CD4-positive, alpha-beta memory T cell (primary cell): ENCODE results near the gene TTYH1. TPM values are rescaled to one million over a fixed set of nuclear protein-coding genes. Genes with fewer than 3 reads are reported as not detected.

Experiments
- CTCF ChIA-PET: fragments of 350-600 bp; sonication (Branson Sonifier 250); formaldehyde crosslinking; loops from one replicate; lab custom pipeline; 2021; ENCODE audit warnings: inconsistent platforms; ENCODE audit not compliant: partially characterized antibody; lab: Charles Lee
- POLR2A ChIA-PET: fragments of 350-600 bp; sonication (Branson Sonifier 250); formaldehyde crosslinking; loops from one replicate; lab custom pipeline; 2021; ENCODE audit not compliant: partially characterized antibody; lab: Charles Lee
- DNase-seq, 5 donors: peaks; one replicate each; pipeline versions ENCODE4 v3.0.0 to v3.0.0-alpha.2; 2020 to 2022; ENCODE audit warnings: mixed read lengths in 1 of 5
- H3K27ac ChIP-seq: one replicate; pipeline ENCODE4 v1.7.0; 2013; ENCODE audit warnings: low read depth, low read length
- H3K27me3 ChIP-seq: 2 replicates; pipeline ENCODE4 v1.7.0; 2013; ENCODE audit warnings: mild to moderate bottlenecking, low read length, moderate library complexity; ENCODE audit not compliant: insufficient read depth
- H3K36me3 ChIP-seq: 2 replicates; pipeline ENCODE4 v1.7.0; 2013; ENCODE audit warnings: mild to moderate bottlenecking, low read length, moderate library complexity; ENCODE audit not compliant: insufficient read depth
- H3K4me1 ChIP-seq: 2 replicates; pipeline ENCODE4 v1.7.0; 2013; ENCODE audit warnings: mild to moderate bottlenecking, low read length, moderate library complexity; ENCODE audit not compliant: insufficient read depth
- H3K4me3 ChIP-seq, 2 donors: one replicate each; pipeline ENCODE4 v1.7.0; 2013; ENCODE audit warnings: low read length in 2 of 2, mild to moderate bottlenecking in 1 of 2
- H3K9me3 ChIP-seq, 2 donors: one replicate each; pipeline ENCODE4 v1.7.0; 2013; ENCODE audit warnings: low read length in 2 of 2, control low read depth in 1 of 2; ENCODE audit not compliant: control insufficient read depth in 1 of 2
- H3K27ac Mint-ChIP-seq, 7 donors: one replicate each; pipeline ENCODE4 v1.8.0; 2020 to 2021; ENCODE audit warnings: mixed read lengths in 7 of 7, mild to moderate bottlenecking in 6 of 7, inconsistent platforms in 3 of 7, moderate library complexity in 3 of 7
- H3K27me3 Mint-ChIP-seq, 2 donors: one replicate each; pipeline ENCODE4 v1.8.0; 2020 to 2021; ENCODE audit warnings: mixed read lengths in 2 of 2
- H3K36me3 Mint-ChIP-seq, 2 donors: one replicate each; pipeline ENCODE4 v1.8.0; 2020 to 2021; ENCODE audit warnings: mixed read lengths in 2 of 2, inconsistent platforms in 1 of 2, mild to moderate bottlenecking in 1 of 2
- H3K4me1 Mint-ChIP-seq, 4 donors: one replicate each; pipeline ENCODE4 v1.8.0; 2020 to 2021; ENCODE audit warnings: mixed read lengths in 4 of 4, mild to moderate bottlenecking in 1 of 4
- H3K4me3 Mint-ChIP-seq, 8 donors: one replicate each; pipeline ENCODE4 v1.8.0; 2020 to 2021; ENCODE audit warnings: mixed read lengths in 8 of 8, mild to moderate bottlenecking in 7 of 8, moderate library complexity in 6 of 8, inconsistent platforms in 3 of 8
- H3K9me3 Mint-ChIP-seq, 8 donors: one replicate each; pipeline ENCODE4 v1.8.0; 2020 to 2021; ENCODE audit warnings: mixed read lengths in 8 of 8, mild to moderate bottlenecking in 5 of 8, inconsistent platforms in 3 of 8, moderate library complexity in 1 of 8
- intact Hi-C: fragments of 100-400 bp; cut with micrococcal nuclease; formaldehyde crosslinking; loops from one replicate; pipeline ENCODE4 v1.15.1; 2023
- polyA plus RNA-seq, 2 donors: library from polyadenylated mRNA; unstranded; fragments of 300-500 nt; fragmentation: Illumina TruSeq; gene quantifications; one replicate each; pipeline ENCODE4 v1.2.3, GENCODE V29; 2021
- total RNA-seq, 2 experiments: library from RNA; stranded (reverse); gene quantifications; one replicate each; pipeline ENCODE4 v1.2.3, GENCODE V29; 2021

Gene TTYH1
- total and polyA plus RNA-seq, 4 experiments from 2014 or later = 0.29 TPM; not detected in 3

- H3K36me3 ChIP-seq = no peaks in the 10 kb centered on the region
- Mint-ChIP-seq H3K36me3 (no peaks in the 10 kb centered on the region), H3K27ac (peak overlapping the region in 1 of 7 donors; percentile 35), H3K4me1 (peaks cover 6 to 16% (median 11%) of the 10 kb centered on the region in 4 donors), H3K4me3 (peak overlapping the region in 5 of 8 donors; percentile 32 to 40 (median 35)), H3K9me3 (peaks cover 0 to 4% (median 0%) of the 10 kb centered on the region in 8 donors), H3K27me3 (peaks cover 24 to 27% of the 10 kb centered on the region in 2 donors)
- H3K27me3 ChIP-seq = no peaks in the 10 kb centered on the region
- POLR2A ChIA-PET = no interaction called here
- intact Hi-C loops = no loop called here
- H3K27ac ChIP-seq = no peak overlapping the region
- peaks cover 10% of the 10 kb centered on the region for H3K4me1 ChIP-seq
- DNase-seq = no peak
- CTCF ChIA-PET = interaction anchor here (1.0 to 1.6 kb wide), 3 partner anchors 8 to 11 kb away, joined by 4 to 5 read pairs (median 4); no protein-coding TSS in a partner anchor
- no peaks in the 10 kb centered on the region for H3K9me3 ChIP-seq
- H3K4me3 ChIP-seq = no peak overlapping the region
These were observed 55.1 kb downstream of the TTYH1 start for GRCh38 chr19:54470276-54470887.

GRCh38 chr19:54470991-54471782, 55.9 kb downstream of the TTYH1 start:
- peak overlapping the region in 3 of 8 donors; percentile 32 to 46 (median 40) for H3K4me3 Mint-ChIP-seq
- CTCF ChIA-PET = interaction anchor here (1.4 kb wide), 1 partner anchor 10 kb away, joined by 4 read pairs; no protein-coding TSS in a partner anchor

DNA sequence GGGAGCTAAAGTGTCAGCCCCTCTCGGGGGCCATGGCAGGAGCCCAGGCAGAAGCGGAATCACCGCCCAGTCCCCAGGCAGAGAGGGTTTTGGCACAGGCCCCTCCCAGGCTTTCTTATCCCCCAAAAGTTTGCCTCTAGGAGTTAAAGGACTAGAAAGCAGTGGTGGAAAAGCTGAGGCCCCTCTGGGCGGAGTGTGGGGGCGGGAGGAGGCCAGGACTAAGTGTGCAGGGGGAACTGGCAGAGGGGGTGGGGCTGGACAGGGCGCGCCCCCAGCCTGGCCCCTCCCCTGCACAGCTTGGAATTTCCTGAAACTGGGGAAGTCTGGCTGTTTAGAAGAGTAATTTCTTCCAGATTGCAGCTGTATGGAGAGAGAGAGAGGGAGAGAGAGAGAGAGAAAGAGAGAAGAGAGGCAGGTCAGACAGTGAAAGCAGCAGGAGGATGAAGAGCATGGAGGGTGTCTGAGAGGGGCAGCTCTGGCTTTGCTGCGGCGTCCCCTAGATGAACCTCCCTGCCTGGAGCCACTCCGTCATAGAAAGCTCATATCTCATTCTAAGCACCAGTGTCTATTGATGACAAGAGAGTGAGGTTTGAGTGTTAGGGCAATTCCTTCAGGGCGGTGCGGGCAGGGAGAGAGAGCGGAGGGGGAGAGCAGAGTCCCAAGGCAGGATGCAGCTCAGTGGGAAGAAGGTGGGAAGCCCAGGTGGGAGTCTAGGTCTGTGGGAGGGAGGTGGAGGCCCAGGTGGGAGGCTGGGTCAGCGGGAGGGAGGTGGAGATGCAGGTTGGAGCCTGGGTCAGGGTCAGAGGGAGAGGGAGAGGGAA, 58.0 kb downstream of the TTYH1 start, which contains the start of gene CDC42EP5:
CDC42EP5 (minus strand) TSS at position 226 of the 821 bp plus-strand sequence. CDS start 7,749 bp downstream, outside the sequence.
- H3K27me3 Mint-ChIP-seq = peaks cover 27 to 32% of the 10 kb centered on the region in 2 donors
- POLR2A ChIA-PET = interaction anchor here (0.7 to 1.4 kb wide), 3 partner anchors 8 to 25 kb away, joined by 3 to 6 read pairs (median 3); partner anchors contain the start of genes LENG8 and LENG9

More at GRCh38 chr19:54470991-54471782, 55.9 kb downstream of the TTYH1 start:
- DNase-seq = no peak
- POLR2A ChIA-PET = no interaction called here
- Mint-ChIP-seq H3K27me3 (peaks cover 24 to 27% of the 10 kb centered on the region in 2 donors), H3K9me3 (no peaks in the 10 kb centered on the region), H3K4me1 (peaks cover 4 to 16% (median 11%) of the 10 kb centered on the region in 4 donors), H3K27ac (no peak overlapping the region), H3K36me3 (no peaks in the 10 kb centered on the region)
- Histone ChIP-seq H3K4me3 (no peak overlapping the region), H3K4me1 (peaks cover 10% of the 10 kb centered on the region), H3K27me3 (no peaks in the 10 kb centered on the region), H3K9me3 (no peaks in the 10 kb centered on the region), H3K27ac (no peak overlapping the region), H3K36me3 (no peaks in the 10 kb centered on the region)
- intact Hi-C loops = no loop called here

DNA sequence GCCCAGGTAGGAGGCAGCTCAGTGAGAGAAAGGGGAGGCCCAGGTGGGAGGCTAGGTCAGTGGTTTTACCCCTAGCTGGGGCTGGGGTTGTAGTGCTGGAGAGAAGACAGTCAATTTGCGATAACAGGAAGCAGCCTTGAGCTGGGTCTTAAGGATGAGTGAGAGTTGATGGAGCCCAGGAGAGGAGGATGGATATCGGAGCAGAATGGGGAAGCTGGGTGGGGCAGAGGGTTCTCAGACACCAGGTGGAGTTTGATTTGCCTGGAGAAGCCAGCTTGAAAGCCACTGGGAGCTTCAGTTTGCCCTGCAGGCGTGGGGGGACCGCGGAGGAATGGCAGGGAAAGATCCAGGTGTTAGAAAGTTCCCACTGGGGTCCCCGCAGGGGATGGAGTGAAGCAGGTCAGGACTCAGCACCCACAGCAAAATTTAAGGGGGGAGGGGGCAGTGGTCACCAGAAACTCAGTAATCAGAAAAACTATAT, 58.7 kb downstream of the TTYH1 start:
- CTCF ChIA-PET = interaction anchor here (0.7 to 1.1 kb wide), 2 partner anchors 201 to 601 kb away, joined by 3 to 5 read pairs; no protein-coding TSS in a partner anchor
- Histone ChIP-seq H3K36me3 (no peaks in the 10 kb centered on the region), H3K27ac (no peak overlapping the region), H3K27me3 (no peaks in the 10 kb centered on the region), H3K9me3 (no peaks in the 10 kb centered on the region), H3K4me1 (peaks cover 10% of the 10 kb centered on the region), H3K4me3 (no peak overlapping the region)
- Mint-ChIP-seq H3K27me3 (peaks cover 29 to 34% of the 10 kb centered on the region in 2 donors), H3K27ac (no peak overlapping the region), H3K9me3 (no peaks in the 10 kb centered on the region), H3K4me3 (no peak overlapping the region), H3K4me1 (peaks cover 7 to 15% (median 9%) of the 10 kb centered on the region in 4 donors), H3K36me3 (no peaks in the 10 kb centered on the region)
- POLR2A ChIA-PET = interaction anchor here (1.3 to 1.4 kb wide), 2 partner anchors 9 to 25 kb away, joined by 3 to 6 read pairs; partner anchors contain the start of gene LENG8
- DNase-seq = no peak
- intact Hi-C loops = no loop called here

More for the DNA sequence above, 58.0 kb downstream of the TTYH1 start, which contains the start of gene CDC42EP5:
- H3K9me3 Mint-ChIP-seq = no peaks in the 10 kb centered on the region
- DNase-seq = no peak
- Histone ChIP-seq H3K27ac (no peak within 1 kb of the TSS), H3K27me3 (no peaks in the 10 kb centered on the region), H3K9me3 (no peaks in the 10 kb centered on the region), H3K4me3 (no peak within 1 kb of the TSS), H3K36me3 (no peaks in the 10 kb centered on the region), H3K4me1 (peaks cover 10% of the 10 kb centered on the region)
- intact Hi-C loops = no loop called here
- CTCF ChIA-PET = interaction anchor here (0.7 to 1.1 kb wide), 2 partner anchors 202 to 602 kb away, joined by 3 to 5 read pairs; no protein-coding TSS in a partner anchor
- no peaks in the 10 kb centered on the region for H3K36me3 Mint-ChIP-seq
- H3K4me3 Mint-ChIP-seq = peak within 1 kb of the TSS in 1 of 8 donors; percentile 31
- peaks cover 4 to 15% (median 9%) of the 10 kb centered on the region in 4 donors for H3K4me1 Mint-ChIP-seq
- peak within 1 kb of the TSS in 1 of 7 donors; percentile 19 for H3K27ac Mint-ChIP-seq

DNA sequence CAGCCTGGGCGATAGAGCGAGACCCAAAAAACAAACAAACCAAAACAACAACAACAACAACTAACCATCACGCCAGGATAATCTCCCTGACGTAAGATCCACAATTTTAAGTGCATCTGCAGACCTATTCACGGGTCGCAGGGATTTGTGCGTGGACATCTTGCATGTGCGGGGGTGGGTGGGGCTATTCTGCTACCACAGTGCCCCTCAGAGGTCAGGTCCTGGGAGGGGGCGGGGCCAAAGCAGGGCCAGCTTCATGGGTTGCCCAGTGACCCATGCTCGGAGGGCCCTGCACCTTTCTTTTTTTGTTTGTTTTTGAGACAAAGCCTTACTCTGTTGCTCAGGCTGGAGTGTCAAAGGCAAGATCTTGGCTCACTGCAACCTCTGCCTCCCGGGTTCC, 60.4 kb downstream of the TTYH1 start:
- Histone ChIP-seq H3K36me3 (no peaks in the 10 kb centered on the region), H3K4me1 (peaks cover 7% of the 10 kb centered on the region), H3K27me3 (no peaks in the 10 kb centered on the region), H3K9me3 (no peaks in the 10 kb centered on the region), H3K27ac (no peak overlapping the region), H3K4me3 (no peak overlapping the region)
- POLR2A ChIA-PET = no interaction called here
- H3K4me3 Mint-ChIP-seq = no peak overlapping the region
- intact Hi-C loops = no loop called here
- H3K4me1 Mint-ChIP-seq = peaks cover 2 to 5% (median 4%) of the 10 kb centered on the region in 4 donors
- CTCF ChIA-PET = interaction anchor here (1.6 to 9.1 kb wide), 2 partner anchors 10 to 199 kb away, joined by 3 to 85 read pairs; no protein-coding TSS in a partner anchor
- no peak overlapping the region for H3K27ac Mint-ChIP-seq
- H3K36me3 Mint-ChIP-seq = no peaks in the 10 kb centered on the region
- H3K27me3 Mint-ChIP-seq = peaks cover 17 to 21% of the 10 kb centered on the region in 2 donors
- H3K9me3 Mint-ChIP-seq = no peaks in the 10 kb centered on the region
- no peak for DNase-seq

DNA sequence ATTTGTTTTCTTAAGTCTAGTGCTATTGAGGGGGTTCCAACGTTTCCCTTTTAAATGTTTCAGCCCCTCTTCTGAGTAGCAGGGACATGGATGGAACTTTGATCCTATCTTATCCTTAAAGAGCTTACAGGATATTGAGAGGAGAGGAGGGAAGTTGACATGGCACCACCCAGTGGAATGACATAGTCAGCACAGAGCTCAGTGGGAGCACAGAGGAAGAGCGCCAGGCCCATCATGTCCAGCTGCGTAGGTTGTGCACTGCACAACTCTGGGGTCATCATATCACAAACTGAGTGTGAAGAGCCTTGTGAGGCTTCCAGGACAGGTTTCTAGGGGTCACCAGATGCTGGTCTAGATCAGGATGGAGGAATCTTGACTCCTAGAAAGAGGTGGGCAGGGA, 62.4 kb downstream of the TTYH1 start:
- H3K4me3 ChIP-seq = no peak overlapping the region
- no peak overlapping the region for H3K4me3 Mint-ChIP-seq
- peaks cover 20 to 22% of the 10 kb centered on the region in 2 donors for H3K27me3 Mint-ChIP-seq
- POLR2A ChIA-PET = no interaction called here
- H3K4me1 ChIP-seq = no peaks in the 10 kb centered on the region
- intact Hi-C loops = no loop called here
- H3K4me1 Mint-ChIP-seq = peaks cover 6 to 9% (median 8%) of the 10 kb centered on the region in 4 donors
- no peak overlapping the region for H3K27ac ChIP-seq
- H3K27me3 ChIP-seq = no peaks in the 10 kb centered on the region
- no peak overlapping the region for H3K27ac Mint-ChIP-seq
- no peaks in the 10 kb centered on the region for H3K9me3 ChIP-seq
- no peaks in the 10 kb centered on the region for H3K36me3 Mint-ChIP-seq
- H3K9me3 Mint-ChIP-seq = no peaks in the 10 kb centered on the region
- CTCF ChIA-PET = interaction anchor here (0.7 to 9.1 kb wide), 3 partner anchors 27 to 202 kb away, joined by 4 to 85 read pairs (median 6); no protein-coding TSS in a partner anchor
- H3K36me3 ChIP-seq = no peaks in the 10 kb centered on the region
- no peak for DNase-seq
